ENCODE data around the gene LCN12.

The LCN12 gene

DNA sequence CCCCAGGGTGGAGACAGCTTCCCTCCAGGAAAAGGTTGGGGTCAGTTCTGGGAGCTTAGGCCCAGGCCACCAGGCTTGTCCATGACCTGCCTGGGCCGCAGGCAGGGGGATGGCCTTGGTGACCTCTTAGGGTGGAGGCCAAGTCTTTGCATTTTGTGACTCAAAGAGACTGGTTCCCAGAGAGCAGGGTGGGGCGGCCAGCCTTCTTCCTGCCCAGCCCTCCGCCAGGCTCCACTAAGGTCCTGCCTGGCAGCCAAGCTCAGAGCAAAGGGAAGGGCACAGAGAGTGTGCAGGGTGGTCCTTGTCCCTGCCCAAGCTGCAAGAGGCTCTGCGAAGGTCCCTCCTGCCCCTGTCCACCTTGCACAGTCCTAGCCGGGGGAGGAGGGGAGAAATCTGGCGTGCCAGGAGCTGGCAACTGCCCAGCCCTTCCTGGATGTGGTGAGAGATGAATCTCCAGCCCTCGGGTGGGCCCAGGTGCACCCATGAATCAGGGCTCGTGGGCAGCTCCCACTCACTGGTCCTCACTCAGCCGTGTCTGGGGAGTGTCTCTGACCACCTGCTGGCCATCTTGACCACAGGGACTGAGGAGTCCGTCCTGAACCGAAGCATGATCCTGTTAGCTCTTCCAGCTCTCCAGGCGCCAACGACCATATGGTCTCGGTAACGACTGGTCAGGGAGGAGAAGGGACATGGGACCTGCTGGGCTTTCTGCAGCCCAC is 22.9 kb downstream of the LCN12 start:
- no peak for DNase-seq (ENCODE audit: low spot score)

DNA sequence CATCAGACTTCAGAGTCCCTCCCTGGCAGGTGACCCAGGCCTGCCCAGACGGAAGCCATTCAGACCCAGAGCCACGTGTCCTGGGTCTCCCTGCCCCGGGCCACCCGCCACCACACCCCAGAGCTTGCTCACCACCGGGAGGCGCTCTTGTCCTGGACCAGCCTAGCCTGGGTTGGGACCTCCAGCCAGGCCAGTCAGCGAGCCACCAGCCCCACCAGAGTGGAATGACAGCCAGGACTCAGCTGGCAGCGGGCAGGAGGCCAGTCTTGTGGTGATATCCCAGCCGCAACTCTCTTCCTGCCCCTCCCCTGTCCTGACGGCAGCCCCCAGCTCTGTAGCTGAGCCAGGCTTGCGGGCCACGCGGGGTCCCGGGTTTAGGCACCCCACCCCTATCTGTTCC is 23.6 kb downstream of the LCN12 start:
- peak; percentile 35 for DNase-seq (ENCODE audit: low spot score)

DNA sequence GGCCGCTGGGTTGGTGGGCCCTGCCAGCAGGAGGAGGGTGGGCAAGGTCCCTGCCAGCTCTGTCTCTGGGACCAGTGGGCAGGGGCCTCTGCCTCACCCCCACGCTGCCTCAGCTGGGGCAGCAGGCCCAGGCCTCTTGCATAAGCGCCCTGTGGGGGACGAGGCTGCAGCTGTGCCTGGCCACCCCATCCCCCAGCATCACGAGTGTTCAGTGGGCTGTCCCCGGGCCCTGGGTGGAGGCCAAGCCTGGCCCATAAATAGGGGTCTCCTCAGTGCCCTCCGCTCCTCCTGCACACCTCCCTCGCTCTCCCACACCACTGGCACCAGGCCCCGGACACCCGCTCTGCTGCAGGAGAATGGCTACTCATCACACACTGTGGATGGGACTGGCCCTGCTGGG is 25.1 kb downstream of the LCN12 start, which contains the start of gene PTGDS:
TSS of gene PTGDS (plus strand) at position 282 of the 400 bp plus-strand sequence. CDS start at position 357, 75 bp downstream.
- DNase-seq (ENCODE audit: low spot score): no peak

DNA sequence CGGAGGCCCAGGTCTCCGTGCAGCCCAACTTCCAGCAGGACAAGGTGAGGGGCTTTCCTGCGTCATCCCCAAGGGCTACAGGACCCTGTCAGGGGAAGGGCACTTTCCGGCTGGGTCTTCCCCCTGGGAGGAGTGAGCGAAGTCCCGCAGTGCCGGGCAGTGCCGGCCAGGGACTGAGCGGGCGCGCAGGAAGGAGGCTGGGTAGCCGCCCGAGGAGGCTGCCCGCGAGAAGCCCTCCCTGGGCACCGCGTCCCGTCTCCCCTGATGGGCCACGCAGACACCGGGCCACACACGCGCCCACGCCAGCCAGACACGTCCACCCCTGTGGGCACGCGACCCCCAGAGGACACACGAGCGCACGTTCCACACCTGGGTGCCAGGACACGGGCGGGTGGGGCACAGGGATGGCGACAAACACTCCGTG is 25.6 kb downstream of the LCN12 start:
- DNase-seq (ENCODE audit: low spot score): no peak

GRCh38 chr9:136978073-136978864 is 26.2 kb downstream of the LCN12 start:
- peak; percentile 57 for DNase-seq (ENCODE audit: low spot score)

DNA sequence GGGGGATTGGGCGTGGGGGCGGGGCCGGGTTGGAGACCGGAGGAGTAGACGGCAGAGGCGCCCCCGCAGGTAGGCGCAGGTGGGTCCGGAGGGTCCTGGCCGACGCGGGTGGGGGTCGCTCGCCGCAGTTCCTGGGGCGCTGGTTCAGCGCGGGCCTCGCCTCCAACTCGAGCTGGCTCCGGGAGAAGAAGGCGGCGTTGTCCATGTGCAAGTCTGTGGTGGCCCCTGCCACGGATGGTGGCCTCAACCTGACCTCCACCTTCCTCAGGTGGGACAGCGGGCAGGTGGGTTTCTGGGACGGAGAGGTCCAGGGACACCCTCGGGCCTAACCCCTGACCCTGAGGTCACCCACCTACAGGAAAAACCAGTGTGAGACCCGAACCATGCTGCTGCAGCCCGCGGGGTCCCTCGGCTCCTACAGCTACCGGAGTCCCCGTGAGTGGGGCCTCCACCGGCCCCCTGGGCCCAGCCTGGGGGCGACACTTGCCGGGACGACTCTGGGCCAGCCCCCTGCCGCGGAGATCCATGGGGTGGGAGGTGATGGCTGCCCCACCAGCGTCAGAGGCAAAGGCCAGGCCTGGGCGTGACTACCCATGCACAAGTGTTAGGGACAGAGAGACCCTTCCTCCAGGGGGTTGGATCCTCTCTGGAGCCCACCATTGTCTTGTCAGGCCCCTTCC is 26.9 kb downstream of the LCN12 start:
- no peak for DNase-seq (ENCODE audit: low spot score)

GRCh38 chr9:136979769-136980587 is 27.9 kb downstream of the LCN12 start:
- no peak for DNase-seq (ENCODE audit: low spot score)

DNA sequence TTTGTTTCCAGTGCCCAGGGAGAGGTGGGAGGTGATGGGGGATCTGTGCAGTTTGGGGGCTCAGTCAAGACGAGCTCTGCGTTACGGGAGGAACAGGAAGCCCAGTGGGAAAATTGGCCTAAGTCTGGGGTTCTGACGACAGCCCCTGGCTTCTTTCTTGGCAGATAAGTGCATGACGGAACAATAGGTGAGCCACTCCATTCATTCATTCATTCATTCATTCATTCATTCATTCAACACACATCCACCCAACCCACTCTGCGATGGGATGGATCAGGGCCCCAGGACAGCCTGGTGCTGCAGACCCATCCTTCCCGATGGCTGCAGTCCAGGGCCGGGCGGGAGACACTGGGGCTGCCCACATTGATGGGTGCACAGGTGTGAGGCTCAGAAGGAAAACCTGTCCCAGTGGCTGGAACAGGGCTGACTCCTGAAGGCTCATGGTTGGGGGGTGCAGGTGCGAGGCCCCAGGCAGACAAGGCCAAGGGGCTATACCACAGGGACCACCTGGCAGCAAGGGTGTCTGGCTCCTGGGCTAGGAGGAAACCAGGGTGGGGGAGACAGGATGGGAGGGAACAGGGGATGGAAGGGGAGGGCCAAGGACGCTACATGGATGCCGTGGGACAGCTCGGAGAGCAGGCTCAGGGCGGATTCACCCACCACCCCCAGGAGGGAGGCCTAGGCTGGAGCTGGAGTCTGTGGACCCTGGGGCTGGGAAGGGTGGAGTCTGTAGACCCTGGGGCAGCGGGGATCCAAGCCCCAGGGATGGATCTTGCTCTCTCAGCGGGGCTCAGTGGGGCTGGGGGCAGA is 28.8 kb downstream of the LCN12 start:
- no peak for DNase-seq (ENCODE audit: low spot score)

GRCh38 chr9:136981588-136982231 is 29.6 kb downstream of the LCN12 start:
- DNase-seq (ENCODE audit: low spot score): no peak

- no peak for DNase-seq (ENCODE audit: low spot score)
These were observed 30.4 kb downstream of the LCN12 start, which contains the start of gene LCNL1 for GRCh38 chr9:136982232-136983051. LCNL1 (plus strand) TSS chr9:136982993; CDS start chr9:136983587, 594 bp downstream.

GRCh38 chr9:136983167-136983566 is 31.1 kb downstream of the LCN12 start:
- DNase-seq (ENCODE audit: low spot score): no peak

DNA sequence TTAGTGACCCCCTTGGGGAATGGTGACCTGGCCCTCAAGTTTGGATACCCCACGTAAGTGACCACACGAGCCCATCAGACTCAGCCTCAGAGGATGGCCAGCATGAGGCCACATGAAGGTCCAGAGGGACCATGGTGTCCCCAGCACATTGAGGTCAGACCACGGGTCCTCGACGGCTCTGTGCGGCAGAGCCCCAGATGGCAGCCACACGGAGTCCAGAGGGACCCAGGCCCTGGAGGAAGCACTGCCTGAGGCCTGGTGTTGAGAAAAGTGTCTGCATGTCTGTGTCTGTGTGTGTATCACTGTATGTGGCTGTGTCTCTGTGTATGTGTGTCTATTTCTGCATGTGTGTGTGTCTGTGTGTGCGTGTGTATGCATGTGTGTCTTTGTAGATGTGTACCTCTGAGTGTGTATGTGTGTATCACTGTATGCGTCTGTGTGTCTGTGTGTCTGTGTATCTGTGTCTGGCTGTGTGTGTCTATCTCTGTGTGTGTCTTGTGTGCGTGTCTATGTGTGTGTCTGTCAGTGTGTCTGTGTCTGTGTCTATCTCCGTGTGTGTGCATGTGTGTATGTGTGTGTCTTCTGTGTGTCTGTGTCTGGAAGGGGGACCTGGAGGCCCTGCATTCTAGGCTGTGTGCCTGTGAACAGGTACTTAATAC is 31.7 kb downstream of the LCN12 start:
- DNase-seq (ENCODE audit: low spot score): no peak

- DNase-seq (ENCODE audit: low spot score): no peak
These were observed 32.5 kb downstream of the LCN12 start for GRCh38 chr9:136984464-136985026.

DNA sequence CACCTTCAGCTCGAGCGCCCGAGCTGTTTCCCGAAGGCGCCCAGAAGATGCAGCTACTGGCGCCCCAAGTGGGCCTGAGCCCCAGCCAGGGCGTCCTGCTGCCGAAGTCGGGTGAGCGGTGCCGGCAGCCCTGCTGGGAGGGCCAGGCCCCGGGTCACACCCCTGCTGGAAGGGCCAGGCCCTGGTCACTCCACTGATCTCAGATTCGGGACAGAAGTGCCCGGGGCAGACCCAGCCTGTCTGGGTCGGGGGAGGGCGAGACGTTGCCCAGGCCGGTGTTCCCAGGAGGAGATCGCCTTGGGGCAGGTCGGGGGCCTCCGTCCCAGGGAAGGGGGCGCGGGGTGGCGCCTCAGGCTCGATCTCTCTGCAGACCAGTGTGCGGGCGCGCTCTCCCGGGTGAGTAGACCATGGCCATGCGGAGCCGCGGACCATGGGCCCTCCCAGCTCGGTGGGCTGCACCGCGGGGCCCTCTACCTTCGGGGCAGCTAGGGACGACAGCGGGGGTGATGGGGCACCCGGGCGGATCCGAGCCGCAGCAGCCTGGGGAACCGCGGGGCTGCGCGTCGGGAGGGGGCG is 33.0 kb downstream of the LCN12 start:
- no peak for DNase-seq (ENCODE audit: low spot score)

DNA sequence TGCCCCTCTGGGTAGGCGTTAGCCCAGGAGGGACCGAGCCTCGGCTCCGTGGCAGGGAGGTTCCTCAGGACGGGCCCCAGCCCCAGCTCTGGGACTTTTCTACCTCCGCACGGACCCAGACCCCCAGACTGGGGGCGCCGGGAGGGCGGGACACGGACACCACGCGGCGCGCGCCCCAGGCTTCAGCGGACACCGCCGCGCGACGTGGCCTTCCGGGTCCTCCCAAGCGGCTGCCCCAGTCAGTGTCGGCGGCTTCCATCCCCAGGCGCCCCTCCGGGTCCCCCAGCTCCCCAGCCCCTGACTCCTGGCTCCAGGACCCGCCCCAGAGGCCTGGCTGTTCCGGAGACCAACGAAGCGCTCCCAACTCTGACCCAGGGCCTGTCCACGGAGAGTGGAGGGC is 33.8 kb downstream of the LCN12 start:
- DNase-seq (ENCODE audit: low spot score): no peak

- DNase-seq (ENCODE audit: low spot score): no peak
These were observed 36.8 kb downstream of the LCN12 start for GRCh38 chr9:136988872-136989271.

- no peak for DNase-seq (ENCODE audit: low spot score)
These were observed 38.3 kb downstream of the LCN12 start for GRCh38 chr9:136990242-136990911.

Measured in activated CD4-positive, alpha-beta T cell treated with anti-CD3 and anti-CD28 coated beads, Interleukin-2, Interleukin-4, amounts not matched to agents 100 ng/mL and 50 ng/mL, durations not matched to agents 16 hours and 8 hours (primary cell).